ENCODE measurements around the gene EPHA8. TPM values are rescaled to one million over a fixed set of nuclear protein-coding genes. Genes with fewer than 3 reads are reported as not detected.

Gene EPHA8
- total and polyA plus RNA-seq, 2 of the 4 experiments (the other 2 are of a cell fraction) = not detected

DNA sequence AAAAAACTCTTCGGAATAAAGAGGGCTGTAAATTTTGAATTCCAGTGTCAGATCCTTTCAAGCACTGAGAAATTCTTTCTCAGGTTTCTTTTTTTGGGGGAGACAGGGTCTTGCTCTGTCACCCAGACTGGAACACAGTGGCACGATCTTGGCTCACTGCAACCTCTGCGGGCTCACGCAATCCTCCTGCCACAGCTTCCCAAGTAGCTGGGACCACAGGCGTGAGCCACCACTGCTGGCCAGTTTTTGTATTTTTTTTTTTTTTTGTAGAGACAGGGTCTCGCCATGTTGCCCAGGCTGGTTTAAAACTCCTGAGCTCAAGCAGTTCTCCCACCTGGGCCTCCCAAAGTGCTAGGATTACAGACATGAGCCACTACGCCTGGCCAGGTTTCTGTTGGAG, 34.8 kb upstream of the EPHA8 start:
- no peak overlapping the region for H3K4me3 ChIP-seq (ENCODE audit: insufficient read depth, low read depth, low read length)
- H3K23ac ChIP-seq (ENCODE audit: low read depth, low read length) = no peak overlapping the region
- H4K5ac ChIP-seq (ENCODE audit: low read depth, low read length) = no peak overlapping the region
- no peak overlapping the region for H4K91ac ChIP-seq (ENCODE audit: insufficient read depth, low read depth, low read length)
- H3K27ac ChIP-seq (ENCODE audit: insufficient read depth, low read length) = no peak overlapping the region
- ATAC-seq (ENCODE audit: low read depth) (no peak), DNase-seq (no peak)
- no peak overlapping the region for H3K4me2 ChIP-seq (ENCODE audit: low read depth, low read length)
- no peak overlapping the region for H3K14ac ChIP-seq (replicated peaks; ENCODE audit: low read depth, low read length)
- H3K9me1 ChIP-seq (ENCODE audit: insufficient read depth, low read length) = 0 out of 2 replicates have a peak, but pooled peaks cover 5% of the 10 kb centered on the region
- in situ Hi-C loops (cut with MboI; ENCODE audit: low sequenced_read_pairs) (no loop called here), dilution Hi-C loops (cut with HindIII; ENCODE audit: low sequenced_read_pairs, unreplicated experiment) (no loop called here), intact Hi-C loops (cut with micrococcal nuclease) (no loop called here)
- BruUV-seq (replicated peaks) = no TSS peak
- H3K56ac ChIP-seq (ENCODE audit: extremely low read depth, insufficient read depth, low read length) = no peak overlapping the region
- no peak overlapping the region for H3K4ac ChIP-seq (ENCODE audit: low read depth, low read length)
- no peaks in the 10 kb centered on the region for H3K79me1 ChIP-seq (ENCODE audit: low read depth in 1 of 2, low read length in 2 of 2)
- WGBS, 2 experiments (ENCODE audit: extremely low coverage in 2 of 2, insufficient read length in 1 of 2) = 92% methylated on average over 5 of the region's 7 CpGs; no CpG with 5 or more reads in 1 of the 2 experiments
- no peak overlapping the region for H2AK9ac ChIP-seq (replicated peaks; ENCODE audit: low read depth, low read length, poor library complexity)
- H3K9me3 ChIP-seq (ENCODE audit: control insufficient read depth, insufficient read depth, low read length) = no peaks in the 10 kb centered on the region
- H3K27me3 ChIP-seq (ENCODE audit: control insufficient read depth, insufficient read depth, low read length) = no peaks in the 10 kb centered on the region
- no peak overlapping the region for H2AFZ ChIP-seq (replicated peaks; ENCODE audit: low read length, poor library complexity)
- no peak overlapping the region for H2BK15ac ChIP-seq (ENCODE audit: low read depth, low read length)
- no peak overlapping the region for H2BK20ac ChIP-seq (ENCODE audit: low read depth, low read length)
- H2AK5ac ChIP-seq (ENCODE audit: low read depth, low read length) = no peak overlapping the region
- H3K36me3 ChIP-seq (ENCODE audit: control insufficient read depth, insufficient read depth, low read length) = peaks cover 28% of the 10 kb centered on the region
- H3K18ac ChIP-seq (ENCODE audit: low read depth, low read length) = no peak overlapping the region
- no peak overlapping the region for H2BK120ac ChIP-seq (ENCODE audit: low read depth, low read length)
- no peak for TF ChIP-seq CEBPB (IDR thresholded peaks at IDR 0.05; ENCODE audit: low read depth, low read length)
- no peak for TF ChIP-seq SMC3 (IDR thresholded peaks at IDR 0.05; ENCODE audit: low read depth, low read length)
- no peak for TF ChIP-seq BHLHE40 (IDR thresholded peaks at IDR 0.05; ENCODE audit: low read depth, low read length)
- H3K4me1 ChIP-seq (ENCODE audit: control insufficient read depth, insufficient read depth, low read length) = no peaks in the 10 kb centered on the region
- ChIA-PET CTCF (interaction anchor here (0.9 kb wide), 1 partner anchor 120 kb away, joined by 3 read pairs; no protein-coding TSS in a partner anchor), POLR2A (ENCODE audit: unreplicated experiment) (no interaction called here)
- no peaks in the 10 kb centered on the region for H4K20me1 ChIP-seq (ENCODE audit: insufficient read depth, low read length)
- H4K8ac ChIP-seq (ENCODE audit: low read depth in 2 of 2, low read length in 2 of 2) = no peak overlapping the region
- H3K9ac ChIP-seq (ENCODE audit: low read depth, low read length) = no peak overlapping the region
- no peak overlapping the region for H2BK5ac ChIP-seq (ENCODE audit: low read depth, low read length, poor library complexity, severe bottlenecking)
